CD14-positive monocyte (primary cell): ENCODE measurements around the gene FAM50A. TPM values are rescaled to one million over a fixed set of nuclear protein-coding genes. Genes with fewer than 3 reads are reported as not detected.

ENCODE experiments used
- DNase-seq, 3 donors: peaks; one replicate each; pipeline ENCODE4 v3.0.0-alpha.2; 2011 to 2022
- H2AFZ ChIP-seq: 2 replicates; pipeline ENCODE4 v1.6.0; 2012; ENCODE audit warnings: mild to moderate bottlenecking, low read depth, low read length, inconsistent platforms; ENCODE audit not compliant: insufficient read depth, poor library complexity, severe bottlenecking
- H3K27ac ChIP-seq, 2 donors: 1 replicate in 1 of 2; 2 replicates in 1 of 2; pipeline ENCODE4 v1.5.1; 2012 to 2013; ENCODE audit warnings: low read length in 2 of 2, control low read depth in 1 of 2, inconsistent platforms in 1 of 2, low read depth in 1 of 2, mild to moderate bottlenecking in 1 of 2
- H3K27me3 ChIP-seq, 2 donors: one replicate each; pipeline versions ENCODE4 v1.6.0 to v1.6.1; 2011 to 2013; ENCODE audit warnings: low read length in 2 of 2; ENCODE audit not compliant: control insufficient read depth in 2 of 2, insufficient read depth in 2 of 2
- H3K36me3 ChIP-seq, 2 donors: replicated peaks in 1 of 2; 1 replicate in 1 of 2; 2 replicates in 1 of 2; pipeline versions ENCODE4 v1.5.1 to v1.6.1; 2012 to 2013; ENCODE audit warnings: low read length in 2 of 2, control low read depth in 1 of 2, inconsistent platforms in 1 of 2, mild to moderate bottlenecking in 1 of 2; ENCODE audit not compliant: insufficient read depth in 2 of 2, control insufficient read depth in 1 of 2
- H3K4me1 ChIP-seq, 2 donors: 1 replicate in 1 of 2; 2 replicates in 1 of 2; pipeline versions ENCODE4 v1.5.1 to v1.6.1; 2012 to 2013; ENCODE audit warnings: low read length in 2 of 2, control low read depth in 1 of 2, inconsistent platforms in 1 of 2, mild to moderate bottlenecking in 1 of 2, moderate library complexity in 1 of 2; ENCODE audit not compliant: insufficient read depth in 2 of 2, control insufficient read depth in 1 of 2
- H3K4me2 ChIP-seq: replicated peaks from 2 replicates; pipeline ENCODE3; 2012; ENCODE audit warnings: low read length, moderate library complexity, mild to moderate bottlenecking; ENCODE audit not compliant: poor library complexity, severe bottlenecking; ENCODE audit errors: extremely low read depth
- H3K4me3 ChIP-seq, 3 experiments: fragments of 200-600 bp in 1 of 3; sonication (generic) in 1 of 3; replicated peaks in 1 of 3; 1 replicate in 2 of 3; 2 replicates in 1 of 3; pipeline ENCODE4 v1.5.1; 2011 to 2013; ENCODE audit warnings: low read length in 3 of 3, mild to moderate bottlenecking in 3 of 3, control low read depth in 2 of 3, low read depth in 2 of 3, inconsistent platforms in 1 of 3, moderate library complexity in 1 of 3
- H3K79me2 ChIP-seq: 2 replicates; pipeline ENCODE4 v1.6.0; 2012; ENCODE audit warnings: mild to moderate bottlenecking, control low read depth, inconsistent platforms, low read length, moderate library complexity; ENCODE audit not compliant: insufficient read depth
- H3K9ac ChIP-seq: 2 replicates; pipeline ENCODE4 v1.6.0; 2017; ENCODE audit warnings: low read length, mild to moderate bottlenecking; ENCODE audit not compliant: insufficient read depth, poor library complexity, severe bottlenecking
- H3K9me3 ChIP-seq, 2 donors: replicated peaks in 1 of 2; 1 replicate in 1 of 2; 2 replicates in 1 of 2; pipeline versions ENCODE4 v1.5.1 to v1.6.1; 2012 to 2013; ENCODE audit warnings: low read length in 2 of 2, control low read depth in 1 of 2; ENCODE audit not compliant: control insufficient read depth in 1 of 2, insufficient read depth in 1 of 2
- H4K20me1 ChIP-seq: 2 replicates; pipeline ENCODE4 v1.6.0; 2012; ENCODE audit warnings: mild to moderate bottlenecking, low read length, control low read depth, moderate library complexity; ENCODE audit not compliant: insufficient read depth
- H3K27ac Mint-ChIP-seq, 7 donors: one replicate each; pipeline ENCODE4 v1.8.0; 2020; ENCODE audit warnings: mild to moderate bottlenecking in 7 of 7, mixed read lengths in 7 of 7, moderate library complexity in 6 of 7, inconsistent platforms in 2 of 7
- H3K27me3 Mint-ChIP-seq, 3 donors: one replicate each; pipeline ENCODE4 v1.8.0; 2021 to 2022; ENCODE audit warnings: low read depth in 3 of 3, mild to moderate bottlenecking in 3 of 3, mixed read lengths in 3 of 3, moderate library complexity in 3 of 3, inconsistent platforms in 1 of 3
- H3K36me3 Mint-ChIP-seq, 2 donors: one replicate each; pipeline ENCODE4 v1.8.0; 2020; ENCODE audit warnings: mixed read lengths in 2 of 2, inconsistent platforms in 1 of 2, mild to moderate bottlenecking in 1 of 2
- H3K4me1 Mint-ChIP-seq: one replicate; pipeline ENCODE4 v1.8.0; 2020; ENCODE audit warnings: mild to moderate bottlenecking, mixed read lengths
- H3K4me3 Mint-ChIP-seq, 2 donors: one replicate each; pipeline ENCODE4 v1.8.0; 2020; ENCODE audit warnings: mild to moderate bottlenecking in 2 of 2, mixed read lengths in 2 of 2, moderate library complexity in 1 of 2
- H3K9me3 Mint-ChIP-seq, 7 donors: one replicate each; pipeline ENCODE4 v1.8.0; 2020 to 2022; ENCODE audit warnings: mixed read lengths in 7 of 7, mild to moderate bottlenecking in 6 of 7, moderate library complexity in 6 of 7, inconsistent platforms in 2 of 7
- WGBS: methylation state at CpG from one replicate; pipeline ENCODE4 v1.1.5; 2013; ENCODE audit warnings: missing lambda C conversion rate; ENCODE audit not compliant: insufficient coverage; 5-methylcytosine and 5-hydroxymethylcytosine counted together
- intact Hi-C, 2 donors: fragments of 100-400 bp; cut with micrococcal nuclease; formaldehyde crosslinking; loops; one replicate each; pipeline versions ENCODE4 v1.15.0 to v1.15.1; 2023
- polyA plus RNA-seq, 3 donors: library from polyadenylated mRNA; depleted of rRNA in 1 of 3; unstranded in 2 of 3; stranded (reverse) in 1 of 3; fragments of 300-500 nt in 2 of 3; fragments of >200 nt in 1 of 3; fragmentation: Illumina TruSeq in 2 of 3; gene quantifications; 1 replicate in 2 of 3; 2 replicates in 1 of 3; pipeline ENCODE4 v1.2.3, GENCODE V29; 2012 to 2021
- TF ChIP-seq, protein P1 (sequence below): fragments of 200-600 bp; IDR thresholded peaks from one replicate; pipeline ENCODE4 v1.8.0; 2022; ENCODE audit warnings: antibody characterized with exemption, mild to moderate bottlenecking

FAM50A gene
- polyA plus RNA-seq, 3 donors, result 23.9 to 88.9 (median 46.4) TPM

DNA sequence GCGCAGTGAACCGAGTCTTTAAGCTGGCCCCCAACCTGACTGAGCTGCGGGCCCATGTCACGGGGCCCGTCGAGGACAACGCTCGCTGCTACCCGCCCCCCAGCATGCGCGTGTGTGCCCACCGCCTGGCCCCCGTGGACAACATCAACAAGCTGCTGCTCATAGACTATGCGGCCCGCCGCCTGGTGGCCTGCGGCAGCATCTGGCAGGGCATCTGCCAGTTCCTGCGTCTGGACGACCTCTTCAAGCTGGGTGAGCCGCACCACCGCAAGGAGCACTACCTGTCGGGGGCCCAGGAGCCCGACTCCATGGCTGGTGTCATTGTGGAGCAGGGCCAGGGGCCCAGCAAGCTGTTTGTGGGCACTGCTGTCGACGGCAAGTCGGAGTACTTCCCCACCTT lies 16.4 kb downstream of the FAM50A start:
- no peak overlapping the region for H3K4me3 ChIP-seq
- intact Hi-C loops, result no loop called here
- no peaks in the 10 kb centered on the region for H3K79me2 ChIP-seq
- H3K27ac Mint-ChIP-seq, result no peak overlapping the region
- no peak overlapping the region for H3K4me3 Mint-ChIP-seq
- no peak for DNase-seq
- H3K4me1 Mint-ChIP-seq, result peaks cover 12% of the 10 kb centered on the region
- TF ChIP-seq, protein P1, sequence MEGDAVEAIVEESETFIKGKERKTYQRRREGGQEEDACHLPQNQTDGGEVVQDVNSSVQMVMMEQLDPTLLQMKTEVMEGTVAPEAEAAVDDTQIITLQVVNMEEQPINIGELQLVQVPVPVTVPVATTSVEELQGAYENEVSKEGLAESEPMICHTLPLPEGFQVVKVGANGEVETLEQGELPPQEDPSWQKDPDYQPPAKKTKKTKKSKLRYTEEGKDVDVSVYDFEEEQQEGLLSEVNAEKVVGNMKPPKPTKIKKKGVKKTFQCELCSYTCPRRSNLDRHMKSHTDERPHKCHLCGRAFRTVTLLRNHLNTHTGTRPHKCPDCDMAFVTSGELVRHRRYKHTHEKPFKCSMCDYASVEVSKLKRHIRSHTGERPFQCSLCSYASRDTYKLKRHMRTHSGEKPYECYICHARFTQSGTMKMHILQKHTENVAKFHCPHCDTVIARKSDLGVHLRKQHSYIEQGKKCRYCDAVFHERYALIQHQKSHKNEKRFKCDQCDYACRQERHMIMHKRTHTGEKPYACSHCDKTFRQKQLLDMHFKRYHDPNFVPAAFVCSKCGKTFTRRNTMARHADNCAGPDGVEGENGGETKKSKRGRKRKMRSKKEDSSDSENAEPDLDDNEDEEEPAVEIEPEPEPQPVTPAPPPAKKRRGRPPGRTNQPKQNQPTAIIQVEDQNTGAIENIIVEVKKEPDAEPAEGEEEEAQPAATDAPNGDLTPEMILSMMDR, result no peak
- no peaks in the 10 kb centered on the region for H3K36me3 ChIP-seq
- peaks cover 0 to 3% of the 10 kb centered on the region in 2 donors for H3K36me3 Mint-ChIP-seq
- H3K9me3 Mint-ChIP-seq, result peaks cover 0 to 18% (median 4%) of the 10 kb centered on the region in 7 donors
- H3K4me2 ChIP-seq, result no peak overlapping the region
- WGBS, result 94% methylated on average over 20 of the region's 26 CpGs
- no peak overlapping the region for H3K27ac ChIP-seq
- peaks cover 11 to 29% (median 22%) of the 10 kb centered on the region in 3 donors for H3K27me3 Mint-ChIP-seq
- peaks cover 6% of the 10 kb centered on the region in 2 donors for H3K4me1 ChIP-seq
- H3K9me3 ChIP-seq, result no peaks in the 10 kb centered on the region
- H3K9ac ChIP-seq, result no peak overlapping the region
- H2AFZ ChIP-seq, result no peak overlapping the region
- no peaks in the 10 kb centered on the region for H4K20me1 ChIP-seq
- peaks cover 0 to 12% of the 10 kb centered on the region in 2 donors for H3K27me3 ChIP-seq

DNA sequence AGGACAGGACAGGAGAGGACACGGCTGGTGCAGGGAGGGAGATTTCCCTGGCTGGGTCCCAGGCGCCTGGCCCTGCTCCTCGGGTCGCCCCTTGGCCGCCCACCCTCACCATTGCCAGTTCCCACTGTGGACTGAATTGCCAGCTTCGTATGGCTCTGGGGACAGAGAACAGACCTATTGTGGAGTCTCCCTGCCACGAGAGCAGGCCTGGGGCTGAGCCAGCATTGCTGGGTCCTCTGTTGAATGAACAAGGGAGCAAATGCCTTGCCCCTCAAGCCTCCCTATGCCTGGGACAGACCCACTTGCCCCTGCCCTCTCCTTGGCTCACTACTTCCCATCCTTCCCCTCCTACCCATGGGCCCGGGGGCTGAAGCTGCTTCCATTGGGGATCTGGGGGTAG lies 18.5 kb downstream of the FAM50A start:
- H3K27me3 Mint-ChIP-seq, result peaks cover 5 to 24% (median 16%) of the 10 kb centered on the region in 3 donors
- Histone ChIP-seq H3K27me3 (peaks cover 0 to 7% of the 10 kb centered on the region in 2 donors), H3K4me1 (peaks cover 6% of the 10 kb centered on the region in 2 donors), H3K36me3 (no peaks in the 10 kb centered on the region), H3K4me2 (no peak overlapping the region), H2AFZ (no peak overlapping the region), H3K9me3 (no peaks in the 10 kb centered on the region), H4K20me1 (no peaks in the 10 kb centered on the region), H3K9ac (no peak overlapping the region), H3K79me2 (no peaks in the 10 kb centered on the region), H3K4me3 (no peak overlapping the region), H3K27ac (no peak overlapping the region)
- H3K27ac Mint-ChIP-seq, result no peak overlapping the region
- H3K4me3 Mint-ChIP-seq, result no peak overlapping the region
- peaks cover 0 to 1% of the 10 kb centered on the region in 2 donors for H3K36me3 Mint-ChIP-seq
- peaks cover 0 to 13% (median 2%) of the 10 kb centered on the region in 7 donors for H3K9me3 Mint-ChIP-seq
- intact Hi-C loops, result no loop called here
- WGBS, result no CpG with 5 or more reads among the region's 8 CpGs
- H3K4me1 Mint-ChIP-seq, result peaks cover 8% of the 10 kb centered on the region
- DNase-seq, result no peak
- TF ChIP-seq, protein P1, result no peak
